ENCODE results near the gene CD52. TPM values are rescaled to one million over a fixed set of nuclear protein-coding genes. Genes with fewer than 3 reads are reported as not detected.

Gene CD52, protein sequence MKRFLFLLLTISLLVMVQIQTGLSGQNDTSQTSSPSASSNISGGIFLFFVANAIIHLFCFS
- total RNA-seq = 428 TPM

DNA sequence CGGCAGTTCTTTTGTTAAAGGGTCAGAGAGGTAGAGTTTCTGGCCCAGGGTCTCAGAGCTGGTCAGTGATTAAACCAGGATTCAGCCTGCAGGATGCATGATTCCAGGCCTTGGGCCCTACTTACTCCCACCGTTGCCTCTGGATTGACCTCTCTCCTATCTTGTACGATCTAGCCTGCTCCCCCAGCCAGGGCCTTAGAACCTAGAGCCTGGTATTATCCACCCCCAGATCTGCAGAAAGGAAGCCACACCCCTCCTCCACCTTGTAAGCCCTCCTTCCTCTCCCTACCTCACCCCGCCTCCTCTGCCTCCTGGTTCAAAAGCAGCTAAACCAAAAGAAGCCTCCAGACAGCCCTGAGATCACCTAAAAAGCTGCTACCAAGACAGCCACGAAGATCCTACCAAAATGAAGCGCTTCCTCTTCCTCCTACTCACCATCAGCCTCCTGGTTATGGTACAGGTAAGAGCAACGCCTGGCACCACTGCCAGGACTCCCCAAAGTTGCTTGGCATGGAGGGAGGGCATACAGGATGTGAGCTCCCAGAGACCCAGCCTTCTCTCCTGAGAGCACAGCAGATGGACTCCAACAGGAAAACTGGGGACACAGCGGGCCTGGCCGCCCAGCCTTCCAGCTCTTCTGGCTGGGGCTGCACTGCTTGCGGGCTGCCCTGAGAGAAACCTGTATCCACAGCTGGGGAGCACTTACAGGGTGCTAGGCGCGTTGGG, at the start of gene CD52:
Gene CD52 (plus strand): TSS at position 347 of the 726 bp plus-strand sequence. CDS start 60 bp downstream, at position 407.
- no peaks in the 10 kb centered on the region for H3K9me3 ChIP-seq (ENCODE audit: low read depth, low read length)
- H3K4me1 ChIP-seq (ENCODE audit: insufficient read depth, low read length) = peaks cover 97% of the 10 kb centered on the region
- peak within 1 kb of the TSS; percentile 67 for H3K4me3 ChIP-seq (ENCODE audit: low read length)
- H3K27me3 ChIP-seq (ENCODE audit: insufficient read depth, low read length) = no peaks in the 10 kb centered on the region

DNA sequence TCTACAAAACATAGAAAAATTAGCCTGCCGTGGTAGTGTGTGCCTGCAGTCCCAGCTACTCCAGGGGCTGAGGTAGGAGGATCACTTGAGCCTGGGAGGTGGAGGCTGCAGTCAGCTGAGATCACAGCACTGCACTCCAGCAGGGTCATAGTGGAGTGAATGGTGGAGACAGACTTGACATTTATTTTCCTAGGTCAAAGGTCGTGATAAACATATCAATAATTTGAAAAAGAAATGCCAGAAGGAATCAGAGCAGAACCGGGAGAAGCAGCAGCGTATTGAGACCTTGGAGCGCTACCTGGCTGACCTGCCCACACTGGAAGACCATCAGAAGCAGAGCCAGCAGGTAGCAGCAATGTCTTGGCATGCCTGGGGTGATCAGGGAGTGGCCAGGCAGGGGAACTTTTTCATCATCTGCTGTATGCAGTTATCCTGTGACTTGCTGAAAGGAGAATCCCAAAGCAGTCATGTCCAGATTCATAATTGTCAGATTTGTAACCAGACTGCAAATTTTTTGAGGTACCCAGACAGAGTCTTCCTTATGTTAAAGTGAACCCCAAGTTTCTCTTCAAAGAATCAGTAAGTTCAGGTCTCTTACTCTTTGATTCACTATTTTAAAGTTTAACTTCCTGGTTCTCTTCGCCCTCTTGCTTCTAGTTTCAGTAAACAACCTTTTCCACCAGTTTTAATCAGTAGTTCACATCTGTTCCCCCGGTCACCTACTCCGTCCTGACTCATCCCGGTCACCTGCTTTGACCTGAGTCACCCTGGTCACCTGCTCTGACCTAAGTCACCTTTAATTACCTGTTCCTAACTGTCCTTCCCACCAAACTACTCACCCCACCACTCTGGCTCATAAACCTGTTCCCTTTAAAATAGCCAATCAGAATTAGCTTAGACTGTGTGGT, 49.2 kb upstream of the CD52 start:
- Histone ChIP-seq H3K9me3 (ENCODE audit: low read depth, low read length) (peaks cover 4% of the 10 kb centered on the region), H3K27me3 (ENCODE audit: insufficient read depth, low read length) (no peaks in the 10 kb centered on the region), H3K4me1 (ENCODE audit: insufficient read depth, low read length) (no peaks in the 10 kb centered on the region)

DNA sequence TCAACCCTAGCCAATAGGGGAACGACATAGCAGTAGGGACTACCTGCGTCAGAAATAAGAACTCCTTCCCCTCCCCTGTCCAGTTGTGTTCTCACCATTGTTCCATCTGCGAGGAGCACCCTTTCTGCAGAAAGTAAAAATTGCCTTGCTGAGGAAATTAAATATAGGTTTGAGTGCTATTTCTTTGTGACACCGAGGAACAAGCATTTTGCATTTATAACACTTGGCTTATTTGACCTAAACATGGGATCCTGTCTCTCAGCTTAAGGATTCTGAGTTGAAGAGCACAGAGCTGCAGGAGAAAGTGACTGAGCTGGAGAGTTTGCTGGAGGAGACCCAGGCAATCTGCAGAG, 48.6 kb upstream of the CD52 start:
- Histone ChIP-seq H3K9me3 (ENCODE audit: low read depth, low read length) (peaks cover 4% of the 10 kb centered on the region), H3K27me3 (ENCODE audit: insufficient read depth, low read length) (no peaks in the 10 kb centered on the region), H3K4me1 (ENCODE audit: insufficient read depth, low read length) (peaks cover 3% of the 10 kb centered on the region), H3K4me3 (ENCODE audit: low read length) (no peak overlapping the region)

More for the DNA sequence above, 49.2 kb upstream of the CD52 start:
- H3K4me3 ChIP-seq (ENCODE audit: low read length) = no peak overlapping the region

DNA sequence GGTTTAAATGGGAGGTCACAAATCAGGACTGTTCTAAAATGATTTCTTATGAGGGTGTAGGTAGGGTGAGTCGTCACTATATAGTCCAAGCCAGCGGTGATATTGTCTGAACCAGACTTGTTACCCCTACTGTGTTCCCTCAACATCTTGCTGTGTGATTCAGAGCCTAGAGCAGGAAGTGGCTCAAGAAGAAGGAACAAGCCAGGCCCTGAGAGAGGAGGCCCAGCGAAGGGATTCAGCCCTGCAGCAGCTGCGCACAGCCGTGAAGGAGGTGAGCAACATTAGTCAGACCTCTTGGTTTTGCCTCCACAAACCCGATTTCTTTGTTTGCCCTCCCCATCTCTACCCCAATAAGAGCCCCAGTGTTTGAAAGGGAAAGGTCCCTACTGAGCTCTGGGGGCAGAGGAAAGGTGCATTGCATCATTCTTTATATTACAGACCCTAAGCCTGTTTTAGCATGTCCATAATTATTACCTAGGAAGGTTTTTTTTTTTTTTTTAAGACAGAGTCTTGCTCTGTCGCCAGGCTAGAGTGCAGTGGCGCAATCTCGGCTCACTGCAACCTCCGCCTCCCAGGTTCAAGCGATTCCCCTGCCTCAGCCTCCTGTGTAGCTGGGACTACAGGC, 42.8 kb upstream of the CD52 start:
- no peaks in the 10 kb centered on the region for H3K27me3 ChIP-seq (ENCODE audit: insufficient read depth, low read length)
- H3K4me3 ChIP-seq (ENCODE audit: low read length) = no peak overlapping the region
- H3K4me1 ChIP-seq (ENCODE audit: insufficient read depth, low read length) = peaks cover 58% of the 10 kb centered on the region
- no peaks in the 10 kb centered on the region for H3K9me3 ChIP-seq (ENCODE audit: low read depth, low read length)

DNA sequence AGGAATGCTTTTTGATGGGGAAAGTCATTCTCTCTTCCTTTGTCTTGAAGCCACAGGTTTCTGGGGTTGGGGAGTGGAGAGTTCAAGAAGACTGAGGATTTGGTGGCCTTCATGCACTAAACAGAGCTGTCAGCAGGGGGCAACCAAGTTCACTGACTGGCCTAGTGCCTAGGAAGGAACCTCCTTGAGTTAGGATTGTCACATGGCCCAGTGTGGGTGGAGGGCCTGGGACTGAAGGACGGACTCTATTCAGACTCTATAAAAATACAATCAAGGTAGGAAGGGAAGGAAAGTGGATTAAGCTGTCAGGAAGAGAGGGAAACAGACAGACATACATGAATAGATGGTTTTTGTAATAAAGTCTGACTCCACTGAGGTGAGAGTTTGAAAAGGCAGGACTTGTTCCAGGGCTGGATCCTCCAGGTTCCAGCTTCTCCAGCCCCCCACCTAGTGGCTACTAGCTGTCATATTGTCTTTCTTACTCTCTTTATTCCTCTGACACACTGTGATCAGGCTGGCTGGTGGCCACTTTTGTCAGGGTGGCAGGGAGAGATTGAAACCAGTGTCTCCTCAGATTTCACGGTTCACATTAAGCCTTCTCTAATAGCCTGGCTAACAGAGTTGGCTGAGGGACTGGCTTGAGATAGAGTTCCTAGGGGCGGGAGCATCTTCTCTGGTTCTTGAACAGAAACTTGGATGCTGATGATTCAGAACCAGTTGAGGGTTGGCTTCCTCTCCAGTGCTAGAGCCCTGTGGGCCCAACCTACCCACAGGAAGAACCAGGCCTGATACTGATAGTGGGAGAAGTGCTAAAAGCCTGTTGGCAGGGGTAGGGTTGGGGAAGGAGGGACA, 42.0 kb upstream of the CD52 start:
- H3K4me3 ChIP-seq (ENCODE audit: low read length) = no peak overlapping the region
- H3K27me3 ChIP-seq (ENCODE audit: insufficient read depth, low read length) = no peaks in the 10 kb centered on the region
- H3K9me3 ChIP-seq (ENCODE audit: low read depth, low read length) = no peaks in the 10 kb centered on the region
- H3K4me1 ChIP-seq (ENCODE audit: insufficient read depth, low read length) = peaks cover 62% of the 10 kb centered on the region

DNA sequence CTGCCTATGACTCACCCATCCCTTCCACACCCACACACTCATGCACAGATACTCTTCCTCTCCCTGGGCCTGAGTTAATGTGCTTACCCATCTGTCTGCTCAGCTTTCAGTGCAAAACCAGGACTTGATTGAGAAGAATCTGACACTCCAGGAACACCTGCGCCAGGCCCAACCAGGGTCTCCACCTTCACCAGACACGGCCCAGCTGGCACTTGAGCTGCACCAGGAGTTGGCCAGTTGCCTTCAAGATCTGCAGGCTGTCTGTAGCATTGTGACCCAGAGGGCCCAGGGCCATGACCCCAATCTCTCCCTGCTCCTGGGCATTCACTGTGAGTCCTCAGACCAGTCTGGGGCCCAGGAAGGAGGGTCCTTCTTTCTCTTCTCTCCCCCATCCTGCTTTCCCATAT, 41.3 kb upstream of the CD52 start:
- H3K27me3 ChIP-seq (ENCODE audit: insufficient read depth, low read length) = no peaks in the 10 kb centered on the region
- no peaks in the 10 kb centered on the region for H3K9me3 ChIP-seq (ENCODE audit: low read depth, low read length)
- H3K4me1 ChIP-seq (ENCODE audit: insufficient read depth, low read length) = peaks cover 69% of the 10 kb centered on the region
- no peak overlapping the region for H3K4me3 ChIP-seq (ENCODE audit: low read length)

DNA sequence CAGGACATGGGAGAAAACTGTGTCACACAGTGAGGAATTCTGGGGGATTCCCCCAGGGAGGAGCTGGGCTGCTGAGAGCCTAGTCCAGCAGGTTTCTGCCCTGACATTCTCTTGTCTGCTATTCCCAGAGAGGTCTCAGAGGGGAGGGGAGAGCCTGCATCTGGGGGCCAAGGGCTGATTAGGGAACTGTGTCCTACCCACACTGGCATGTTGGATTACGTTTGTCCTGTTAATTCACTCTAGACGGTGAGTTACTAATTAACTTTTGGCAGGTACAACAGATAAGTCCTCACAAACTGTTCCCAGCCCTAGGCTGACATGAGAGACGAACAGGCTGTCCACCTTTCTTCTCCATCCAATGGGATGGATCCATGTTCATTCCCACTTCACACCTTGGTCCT, 40.5 kb upstream of the CD52 start:
- H3K9me3 ChIP-seq (ENCODE audit: low read depth, low read length) = no peaks in the 10 kb centered on the region
- H3K27me3 ChIP-seq (ENCODE audit: insufficient read depth, low read length) = no peaks in the 10 kb centered on the region
- H3K4me1 ChIP-seq (ENCODE audit: insufficient read depth, low read length) = peaks cover 77% of the 10 kb centered on the region
- H3K4me3 ChIP-seq (ENCODE audit: low read length) = no peak overlapping the region

DNA sequence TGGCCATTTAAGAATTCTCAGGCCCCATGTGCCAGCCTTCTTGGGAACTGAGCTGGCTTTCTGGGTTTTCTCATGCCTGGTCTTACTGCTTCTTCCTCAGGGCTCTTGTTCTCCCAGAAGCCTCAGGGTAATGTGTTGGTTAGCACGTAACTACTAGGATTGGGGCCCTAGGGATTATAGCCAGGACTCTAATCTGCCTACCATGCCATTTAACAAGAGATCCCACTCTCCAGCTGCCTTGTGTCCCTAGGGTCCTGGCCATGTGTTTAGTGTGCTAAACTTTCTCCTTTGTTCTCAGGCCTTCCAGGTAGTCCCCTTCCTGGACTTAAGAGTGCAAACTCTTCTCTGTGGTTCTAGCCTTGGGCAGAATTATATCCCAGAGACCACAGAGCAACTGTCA, 40.0 kb upstream of the CD52 start:
- H3K27me3 ChIP-seq (ENCODE audit: insufficient read depth, low read length) = no peaks in the 10 kb centered on the region
- no peak overlapping the region for H3K4me3 ChIP-seq (ENCODE audit: low read length)
- peaks cover 82% of the 10 kb centered on the region for H3K4me1 ChIP-seq (ENCODE audit: insufficient read depth, low read length)
- H3K9me3 ChIP-seq (ENCODE audit: low read depth, low read length) = no peaks in the 10 kb centered on the region

DNA sequence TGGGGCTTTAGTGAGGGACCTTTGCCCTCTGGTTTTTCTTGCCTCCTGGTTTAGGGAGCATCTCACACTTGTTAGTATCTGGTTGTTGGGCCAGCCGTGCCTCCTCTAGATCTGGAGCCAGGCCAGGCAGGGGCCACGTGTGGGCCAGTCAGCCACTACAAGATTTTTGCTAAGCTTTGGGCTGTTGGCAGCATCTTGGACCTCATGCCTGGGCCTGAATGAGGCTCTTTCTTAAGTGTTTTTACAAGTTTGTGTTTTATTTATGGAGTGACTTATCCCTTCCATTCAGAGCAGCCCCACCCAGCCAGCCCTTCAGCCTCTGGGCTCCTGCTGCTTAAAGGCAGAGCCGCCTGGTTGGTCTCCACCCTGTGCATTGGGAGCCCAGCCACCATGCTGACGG, 39.5 kb upstream of the CD52 start:
- H3K9me3 ChIP-seq (ENCODE audit: low read depth, low read length) = no peaks in the 10 kb centered on the region
- no peak overlapping the region for H3K4me3 ChIP-seq (ENCODE audit: low read length)
- peaks cover 87% of the 10 kb centered on the region for H3K4me1 ChIP-seq (ENCODE audit: insufficient read depth, low read length)
- no peaks in the 10 kb centered on the region for H3K27me3 ChIP-seq (ENCODE audit: insufficient read depth, low read length)

DNA sequence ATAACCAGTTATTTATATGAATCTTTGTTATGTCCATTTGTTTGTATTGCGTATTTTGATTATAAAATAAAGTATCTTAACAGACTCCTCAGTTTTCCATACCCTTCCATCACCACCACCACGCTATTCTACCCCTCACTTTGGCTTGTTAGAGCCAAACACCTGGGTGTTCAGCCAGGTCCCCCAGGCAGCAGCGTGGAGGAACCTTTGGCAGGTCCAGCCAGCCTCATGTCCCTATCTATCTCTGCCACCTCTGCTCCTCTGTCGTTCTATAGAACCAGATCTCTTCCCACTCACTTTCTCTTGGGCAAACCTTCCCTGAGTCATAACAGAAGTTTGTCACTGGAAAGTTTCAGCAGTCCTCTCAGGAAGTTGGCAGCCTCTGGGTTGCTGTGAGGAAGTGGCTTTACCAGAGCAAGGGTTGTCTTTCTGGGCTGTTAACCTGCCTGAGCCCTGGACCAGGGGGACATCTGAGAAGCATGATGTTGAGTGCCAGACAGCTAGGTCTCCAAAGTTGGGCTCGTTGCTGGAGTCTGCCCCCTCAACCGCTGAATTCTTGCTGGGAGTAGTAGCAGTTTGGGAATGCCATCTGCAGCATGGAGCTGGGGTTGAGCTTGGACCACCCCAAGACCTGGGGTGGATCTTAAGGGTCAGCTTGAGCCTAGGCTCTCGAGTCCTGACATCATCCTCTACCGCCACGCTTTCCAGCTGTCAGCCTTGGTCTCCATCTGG, 38.9 kb upstream of the CD52 start:
- H3K9me3 ChIP-seq (ENCODE audit: low read depth, low read length) = no peaks in the 10 kb centered on the region
- peaks cover 93% of the 10 kb centered on the region for H3K4me1 ChIP-seq (ENCODE audit: insufficient read depth, low read length)
- H3K27me3 ChIP-seq (ENCODE audit: insufficient read depth, low read length) = no peaks in the 10 kb centered on the region
- peak overlapping the region; percentile 88 for H3K4me3 ChIP-seq (ENCODE audit: low read length)

DNA sequence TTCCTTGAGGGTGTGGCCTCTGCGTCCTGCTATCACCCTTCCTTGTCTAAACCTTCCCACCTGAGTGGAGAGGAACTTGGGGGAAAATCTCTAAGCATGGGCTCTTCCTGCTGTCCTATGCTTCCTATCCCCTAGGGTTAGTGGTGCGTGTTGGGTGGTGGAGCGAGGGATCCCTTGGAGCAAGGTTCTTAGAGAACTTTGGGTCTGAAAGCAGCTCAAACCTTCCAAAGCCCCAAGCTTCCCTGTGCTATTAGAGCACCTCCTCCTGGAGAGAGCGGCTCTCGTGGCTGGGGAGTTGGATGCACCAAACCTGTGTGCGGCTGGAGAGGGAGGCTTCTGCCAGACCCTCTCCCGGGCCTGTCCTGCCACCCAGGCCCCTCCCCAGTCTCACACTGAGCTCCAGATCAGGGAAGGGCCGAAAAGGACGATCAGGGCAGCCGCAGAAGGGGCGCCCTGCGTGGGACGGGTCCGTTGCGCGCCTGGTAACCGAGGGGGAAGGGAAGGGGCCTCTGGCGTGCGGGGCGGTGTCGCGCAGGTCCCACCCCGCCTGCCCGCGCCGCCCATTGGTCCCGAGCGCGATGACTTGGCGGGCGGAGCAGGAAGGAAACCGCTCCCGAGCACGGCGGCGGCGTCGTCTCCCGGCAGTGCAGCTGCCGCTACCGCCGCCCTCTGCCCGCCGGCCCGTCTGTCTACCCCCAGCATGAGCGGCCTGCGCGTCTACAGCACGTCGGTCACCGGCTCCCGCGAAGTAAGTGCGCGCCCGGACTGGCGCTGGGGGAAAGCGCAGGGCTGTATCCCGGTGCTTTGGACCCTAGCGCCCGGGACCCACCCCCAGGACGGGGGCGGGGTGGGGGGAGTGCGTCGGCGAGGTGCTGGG, 38.1 kb upstream of the CD52 start, which contains the start of gene SH3BGRL3:
Gene SH3BGRL3 (plus strand): TSS at position 631 of the 877 bp plus-strand sequence. CDS start 70 bp downstream, at position 701.
- peaks cover 93% of the 10 kb centered on the region for H3K4me1 ChIP-seq (ENCODE audit: insufficient read depth, low read length)
- no peaks in the 10 kb centered on the region for H3K9me3 ChIP-seq (ENCODE audit: low read depth, low read length)
- H3K4me3 ChIP-seq (ENCODE audit: low read length) = peak within 1 kb of the TSS; percentile 88
- H3K27me3 ChIP-seq (ENCODE audit: insufficient read depth, low read length) = no peaks in the 10 kb centered on the region

DNA sequence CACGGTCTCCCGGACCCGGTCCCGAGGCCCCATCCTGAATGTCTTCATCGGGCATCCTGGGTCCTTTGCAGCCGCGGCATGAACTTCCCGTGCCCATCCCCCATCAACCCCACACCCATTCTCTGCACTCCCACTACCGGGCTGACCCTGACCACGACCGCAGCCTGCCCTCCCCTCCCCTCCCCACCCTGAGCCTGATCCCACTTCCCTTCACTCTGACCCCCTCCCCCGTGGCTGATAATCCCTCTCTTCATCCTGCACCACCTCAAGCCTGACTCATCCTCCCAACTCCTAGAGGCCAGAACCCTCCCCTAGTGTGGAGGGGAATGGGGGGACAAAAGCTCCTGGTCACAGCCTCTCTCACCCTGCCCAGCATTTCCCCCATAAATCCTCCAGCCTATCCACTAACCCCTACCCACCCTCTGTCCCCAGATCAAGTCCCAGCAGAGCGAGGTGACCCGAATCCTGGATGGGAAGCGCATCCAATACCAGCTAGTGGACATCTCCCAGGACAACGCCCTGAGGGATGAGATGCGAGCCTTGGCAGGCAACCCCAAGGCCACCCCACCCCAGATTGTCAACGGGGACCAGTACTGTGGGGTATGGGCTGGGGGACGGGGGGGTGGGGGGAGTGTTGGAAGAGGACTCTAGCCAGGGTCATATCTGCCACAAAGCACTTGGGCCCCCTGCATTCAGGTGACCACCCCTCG, 37.3 kb upstream of the CD52 start:
- Histone ChIP-seq H3K4me1 (ENCODE audit: insufficient read depth, low read length) (peaks cover 93% of the 10 kb centered on the region), H3K9me3 (ENCODE audit: low read depth, low read length) (no peaks in the 10 kb centered on the region), H3K4me3 (ENCODE audit: low read length) (peak overlapping the region; percentile 88), H3K27me3 (ENCODE audit: insufficient read depth, low read length) (no peaks in the 10 kb centered on the region)

All from mononuclear cell (primary cell).